GM12891 (cell line): Measurements from ENCODE around the gene FARP1.

Source experiments
- PAX5 ChIP-seq: IDR thresholded peaks from 2 replicates; pipeline ENCODE4 v1.6.1; 2011; ENCODE audit warnings: low read length, moderate library complexity, mild to moderate bottlenecking; ENCODE audit not compliant: insufficient read depth, severe bottlenecking
- POLR2A ChIP-seq: IDR thresholded peaks from 2 replicates; pipeline ENCODE4 v1.6.1; 2011; ENCODE audit warnings: low read depth, low read length, control low read depth
- POLR2AphosphoS5 ChIP-seq: IDR thresholded peaks from 2 replicates; pipeline ENCODE4 v1.6.1; 2011; ENCODE audit warnings: low read depth, low read length, control low read depth
- POU2F2 ChIP-seq: IDR thresholded peaks from 2 replicates; pipeline ENCODE4 v1.6.1; 2011; ENCODE audit warnings: low read depth, mild to moderate bottlenecking, control low read depth, low read length, moderate library complexity
- SPI1 ChIP-seq: IDR thresholded peaks from 2 replicates; pipeline ENCODE4 v1.6.1; 2011; ENCODE audit warnings: low read depth, low read length, control low read depth
- TAF1 ChIP-seq: IDR thresholded peaks from 2 replicates; pipeline ENCODE4 v1.6.1; 2011; ENCODE audit warnings: low read depth, low read length, control low read depth

DNA sequence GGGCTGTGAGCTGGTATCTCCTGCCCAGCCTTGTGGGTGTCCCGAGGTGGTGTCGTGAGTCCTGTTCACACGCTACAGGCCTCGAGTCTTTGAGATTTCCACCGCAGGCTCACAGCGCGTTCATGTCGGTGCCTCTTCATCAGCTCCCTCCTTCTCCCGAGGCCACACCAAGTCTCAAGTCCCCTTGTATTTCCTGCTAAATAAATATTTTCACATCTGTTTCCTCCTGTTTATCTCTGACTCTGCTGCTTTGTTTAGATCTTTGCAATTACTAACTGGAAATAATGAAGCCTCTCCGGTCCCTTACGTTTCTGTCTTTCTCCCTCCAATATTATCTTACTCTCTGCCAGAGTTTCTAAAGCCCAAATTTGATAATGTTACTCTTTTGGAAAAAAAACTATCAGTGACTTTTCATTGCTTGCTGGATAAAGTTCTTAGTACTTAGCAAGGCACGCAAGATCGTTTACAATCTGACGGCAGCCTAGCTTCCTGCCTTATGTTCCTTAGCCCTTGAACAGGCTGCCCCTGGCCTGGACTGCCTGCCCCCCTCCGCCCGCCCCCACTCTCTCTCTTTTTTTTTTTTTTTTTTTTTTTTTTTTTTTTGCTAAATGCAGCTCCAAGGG is 164.7 kb downstream of the FARP1 start:
- TF ChIP-seq POLR2A (no peak), POLR2AphosphoS5 (no peak), SPI1 (no peak), TAF1 (no peak), POU2F2 (no peak), PAX5 (no peak)
